HG03280 (cell line): ENCODE data around the gene EPDR1.

Experiments used
- ATAC-seq: cut with Tn5 transposase; IDR thresholded peaks from one replicate; pipeline ENCODE4 v1.9.1; 2021; ENCODE audit warnings: mild to moderate bottlenecking, moderate library complexity; ENCODE audit not compliant: unreplicated experiment

EPDR1 gene

GRCh38 chr7:37920305-37920848, at the start of gene EPDR1:
TSS of gene EPDR1 (plus strand) at chr7:37920640. CDS start at chr7:37920940, 300 bp downstream.
- ATAC-seq, result no peak

- no peak for ATAC-seq
Measured at GRCh38 chr7:37882086-37882485, 38.4 kb upstream of the EPDR1 start.

- ATAC-seq, result no peak
Measured at GRCh38 chr7:37893359-37893758, 27.1 kb upstream of the EPDR1 start.

- ATAC-seq, result no peak
Measured at GRCh38 chr7:37894671-37895070, 25.8 kb upstream of the EPDR1 start.

GRCh38 chr7:37899712-37900247, 20.7 kb upstream of the EPDR1 start:
- ATAC-seq, result no peak

GRCh38 chr7:37901236-37901827, 19.1 kb upstream of the EPDR1 start:
- no peak for ATAC-seq

GRCh38 chr7:37901890-37902524, 18.4 kb upstream of the EPDR1 start:
- ATAC-seq, result no peak

GRCh38 chr7:37908221-37908788, 12.1 kb upstream of the EPDR1 start:
- no peak for ATAC-seq

GRCh38 chr7:37912756-37913155, 7.7 kb upstream of the EPDR1 start:
- no peak for ATAC-seq

- ATAC-seq, result peak; percentile 33
Measured at GRCh38 chr7:37915438-37915837, 5.0 kb upstream of the EPDR1 start.

GRCh38 chr7:37916017-37916672, 4.3 kb upstream of the EPDR1 start:
- no peak for ATAC-seq

GRCh38 chr7:37916673-37917660, 3.5 kb upstream of the EPDR1 start, which contains the start of gene SFRP4:
TSS of gene SFRP4 (minus strand) at chr7:37916817. CDS start at chr7:37916537, 280 bp downstream.
- no peak for ATAC-seq

- no peak for ATAC-seq
Measured at GRCh38 chr7:37918526-37918925, 1.9 kb upstream of the EPDR1 start.

GRCh38 chr7:37920849-37921805, 687 bp downstream of the EPDR1 start:
- no peak for ATAC-seq

GRCh38 chr7:37921876-37922275, 1.4 kb downstream of the EPDR1 start:
- no peak for ATAC-seq

GRCh38 chr7:37923996-37924395, 3.6 kb downstream of the EPDR1 start:
- ATAC-seq, result no peak

GRCh38 chr7:37924491-37925041, 4.1 kb downstream of the EPDR1 start:
- no peak for ATAC-seq

- ATAC-seq, result no peak
Measured at GRCh38 chr7:37925620-37926019, 5.2 kb downstream of the EPDR1 start.
